Ishikawa (cell line): ENCODE measurements around the gene WNT7B.

ENCODE experiments used
- CEBPB ChIP-seq: IDR thresholded peaks from 2 replicates; pipeline ENCODE4 v1.6.1; 2012
- CREB1 ChIP-seq: IDR thresholded peaks from 2 replicates; pipeline ENCODE4 v1.6.1; 2012; ENCODE audit warnings: low read depth
- EP300 ChIP-seq: IDR thresholded peaks from 2 replicates; pipeline ENCODE4 v1.6.1; 2012; ENCODE audit warnings: borderline replicate concordance
- FOXM1 ChIP-seq: IDR thresholded peaks from 2 replicates; pipeline ENCODE4 v1.6.1; 2012; ENCODE audit warnings: low read depth, borderline replicate concordance
- NFIC ChIP-seq: IDR thresholded peaks from 2 replicates; pipeline ENCODE4 v1.6.1; 2012
- RAD21 ChIP-seq: IDR thresholded peaks from 2 replicates; pipeline ENCODE4 v1.6.1; 2012; ENCODE audit warnings: low read depth
- TAF1 ChIP-seq: IDR thresholded peaks from 2 replicates; pipeline ENCODE4 v1.6.1; 2012; ENCODE audit warnings: low read depth, mild to moderate bottlenecking
- TCF12 ChIP-seq: IDR thresholded peaks from 2 replicates; pipeline ENCODE4 v1.6.1; 2012; ENCODE audit warnings: low read depth
- TEAD4 ChIP-seq: IDR thresholded peaks from 2 replicates; pipeline ENCODE4 v1.6.1; 2012
- YY1 ChIP-seq: IDR thresholded peaks from 2 replicates; pipeline ENCODE4 v1.6.1; 2012; ENCODE audit warnings: low read depth
- ZBTB7A ChIP-seq: IDR thresholded peaks from 2 replicates; pipeline ENCODE4 v1.6.1; 2012; ENCODE audit warnings: low read depth
- TF ChIP-seq, protein P1 (sequence below): IDR thresholded peaks from 2 replicates; pipeline ENCODE4 v1.6.1; 2012; ENCODE audit warnings: low read depth, mild to moderate bottlenecking
- TF ChIP-seq, protein P2 (sequence below): IDR thresholded peaks from 2 replicates; pipeline ENCODE4 v1.6.1; 2012
- TF ChIP-seq, protein P3 (sequence below): IDR thresholded peaks from 2 replicates; pipeline ENCODE4 v1.6.1; 2012

DNA sequence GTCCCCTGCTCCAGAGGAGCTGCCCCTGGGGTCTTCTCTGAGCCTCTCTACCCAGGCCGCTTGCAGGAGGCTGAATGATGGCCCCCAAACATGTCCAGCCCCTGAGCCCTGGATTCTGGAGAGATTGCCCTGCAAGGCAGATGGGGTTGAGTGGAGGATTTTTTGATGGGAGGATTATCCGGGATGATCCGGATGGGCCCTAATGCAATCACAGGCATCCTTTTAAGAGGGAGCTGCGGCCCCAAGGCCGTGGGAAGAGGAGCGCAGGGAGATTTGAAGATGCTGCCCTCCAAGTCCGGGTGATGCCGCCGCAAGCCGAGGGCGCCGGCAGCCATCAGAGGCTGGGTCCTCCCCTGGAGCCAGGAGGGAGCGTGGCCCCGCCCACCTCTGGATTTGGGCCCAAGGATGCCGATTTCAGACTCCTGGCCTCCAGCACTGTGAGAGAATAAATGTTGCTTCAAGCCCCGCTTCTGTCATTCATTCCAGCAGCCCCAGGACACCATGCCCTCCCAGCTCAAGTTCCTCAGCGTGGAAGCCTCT, 66.0 kb downstream of the WNT7B start:
- no peak for TF ChIP-seq FOXM1
- TF ChIP-seq, protein P1, sequence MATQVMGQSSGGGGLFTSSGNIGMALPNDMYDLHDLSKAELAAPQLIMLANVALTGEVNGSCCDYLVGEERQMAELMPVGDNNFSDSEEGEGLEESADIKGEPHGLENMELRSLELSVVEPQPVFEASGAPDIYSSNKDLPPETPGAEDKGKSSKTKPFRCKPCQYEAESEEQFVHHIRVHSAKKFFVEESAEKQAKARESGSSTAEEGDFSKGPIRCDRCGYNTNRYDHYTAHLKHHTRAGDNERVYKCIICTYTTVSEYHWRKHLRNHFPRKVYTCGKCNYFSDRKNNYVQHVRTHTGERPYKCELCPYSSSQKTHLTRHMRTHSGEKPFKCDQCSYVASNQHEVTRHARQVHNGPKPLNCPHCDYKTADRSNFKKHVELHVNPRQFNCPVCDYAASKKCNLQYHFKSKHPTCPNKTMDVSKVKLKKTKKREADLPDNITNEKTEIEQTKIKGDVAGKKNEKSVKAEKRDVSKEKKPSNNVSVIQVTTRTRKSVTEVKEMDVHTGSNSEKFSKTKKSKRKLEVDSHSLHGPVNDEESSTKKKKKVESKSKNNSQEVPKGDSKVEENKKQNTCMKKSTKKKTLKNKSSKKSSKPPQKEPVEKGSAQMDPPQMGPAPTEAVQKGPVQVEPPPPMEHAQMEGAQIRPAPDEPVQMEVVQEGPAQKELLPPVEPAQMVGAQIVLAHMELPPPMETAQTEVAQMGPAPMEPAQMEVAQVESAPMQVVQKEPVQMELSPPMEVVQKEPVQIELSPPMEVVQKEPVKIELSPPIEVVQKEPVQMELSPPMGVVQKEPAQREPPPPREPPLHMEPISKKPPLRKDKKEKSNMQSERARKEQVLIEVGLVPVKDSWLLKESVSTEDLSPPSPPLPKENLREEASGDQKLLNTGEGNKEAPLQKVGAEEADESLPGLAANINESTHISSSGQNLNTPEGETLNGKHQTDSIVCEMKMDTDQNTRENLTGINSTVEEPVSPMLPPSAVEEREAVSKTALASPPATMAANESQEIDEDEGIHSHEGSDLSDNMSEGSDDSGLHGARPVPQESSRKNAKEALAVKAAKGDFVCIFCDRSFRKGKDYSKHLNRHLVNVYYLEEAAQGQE, result no peak
- TF ChIP-seq, protein P2, sequence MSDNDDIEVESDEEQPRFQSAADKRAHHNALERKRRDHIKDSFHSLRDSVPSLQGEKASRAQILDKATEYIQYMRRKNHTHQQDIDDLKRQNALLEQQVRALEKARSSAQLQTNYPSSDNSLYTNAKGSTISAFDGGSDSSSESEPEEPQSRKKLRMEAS, result no peak
- no peak for TF ChIP-seq EP300
- TF ChIP-seq YY1, result no peak
- no peak for TF ChIP-seq ZBTB7A
- TF ChIP-seq CREB1, result no peak
- TF ChIP-seq CEBPB, result no peak
- no peak for TF ChIP-seq RAD21
- TF ChIP-seq, protein P3, sequence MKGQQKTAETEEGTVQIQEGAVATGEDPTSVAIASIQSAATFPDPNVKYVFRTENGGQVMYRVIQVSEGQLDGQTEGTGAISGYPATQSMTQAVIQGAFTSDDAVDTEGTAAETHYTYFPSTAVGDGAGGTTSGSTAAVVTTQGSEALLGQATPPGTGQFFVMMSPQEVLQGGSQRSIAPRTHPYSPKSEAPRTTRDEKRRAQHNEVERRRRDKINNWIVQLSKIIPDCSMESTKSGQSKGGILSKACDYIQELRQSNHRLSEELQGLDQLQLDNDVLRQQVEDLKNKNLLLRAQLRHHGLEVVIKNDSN, result no peak
- TF ChIP-seq TAF1, result no peak
- TF ChIP-seq TEAD4, result no peak
- TF ChIP-seq TCF12, result no peak
- no peak for TF ChIP-seq NFIC
